T-helper 2 cell treated with Interferon-gamma antibody and Interleukin-4, amounts not matched to agents 100 ng/mL and 5 ng/mL, for 36 hours (primary cell): Measurements from ENCODE around the gene SLC25A48. TPM values are rescaled to one million over a fixed set of nuclear protein-coding genes. Genes with fewer than 3 reads are reported as not detected.

Experiments
- intact Hi-C: fragments of 100-400 bp; cut with micrococcal nuclease; formaldehyde crosslinking; loops from one replicate; pipeline ENCODE4 v1.15.1; 2023
- total RNA-seq: library from RNA; stranded (reverse); gene quantifications from 2 replicates; pipeline ENCODE4 v1.2.3, GENCODE V29; 2022

SLC25A48 gene
- total RNA-seq, 1 donor from 2014 or later, result not detected

DNA sequence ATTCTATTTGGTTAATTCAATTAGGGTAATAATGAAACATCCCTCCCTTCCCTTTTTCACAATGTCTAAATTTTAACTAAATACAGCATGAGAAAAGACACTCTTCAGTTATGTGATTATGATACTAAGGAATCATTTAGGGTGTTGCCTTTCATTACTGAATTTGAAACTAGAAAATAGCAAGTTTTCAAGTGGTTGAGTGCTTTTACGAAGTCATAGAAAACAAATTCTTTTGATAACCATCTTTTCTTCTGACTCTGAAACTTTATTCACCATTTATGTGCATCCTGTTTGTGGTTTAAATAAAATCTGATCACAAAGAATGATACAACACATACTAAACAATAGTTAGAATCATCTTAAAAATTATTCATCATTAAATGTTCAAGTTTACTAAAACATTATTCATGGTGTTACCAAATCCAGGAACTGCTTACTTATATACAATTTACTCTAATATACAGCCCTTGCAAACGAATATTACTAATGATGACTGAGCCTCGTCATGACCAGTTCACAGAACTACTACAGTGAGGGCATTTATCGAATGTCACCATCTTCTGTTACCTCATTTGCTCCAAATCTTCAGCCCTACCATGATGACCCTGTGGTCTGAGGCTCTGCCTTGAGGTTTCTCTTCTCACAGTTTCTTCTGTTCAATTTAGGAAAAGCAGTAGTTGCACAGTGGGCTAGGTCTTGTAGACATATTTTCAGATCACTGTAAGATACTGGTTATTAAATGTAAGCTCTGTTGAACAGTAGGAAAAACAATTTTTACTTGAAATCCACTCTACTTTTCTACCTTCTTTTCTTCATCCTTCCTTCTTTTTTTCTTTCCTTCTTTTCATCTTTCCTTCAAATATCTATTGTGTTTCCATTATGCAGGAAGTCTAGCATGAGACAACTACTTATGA, 79.5 kb downstream of the SLC25A48 start:
- intact Hi-C loops, result loop anchor here (1.0 kb wide), 1 partner anchor 23 kb away; no protein-coding TSS in a partner anchor

DNA sequence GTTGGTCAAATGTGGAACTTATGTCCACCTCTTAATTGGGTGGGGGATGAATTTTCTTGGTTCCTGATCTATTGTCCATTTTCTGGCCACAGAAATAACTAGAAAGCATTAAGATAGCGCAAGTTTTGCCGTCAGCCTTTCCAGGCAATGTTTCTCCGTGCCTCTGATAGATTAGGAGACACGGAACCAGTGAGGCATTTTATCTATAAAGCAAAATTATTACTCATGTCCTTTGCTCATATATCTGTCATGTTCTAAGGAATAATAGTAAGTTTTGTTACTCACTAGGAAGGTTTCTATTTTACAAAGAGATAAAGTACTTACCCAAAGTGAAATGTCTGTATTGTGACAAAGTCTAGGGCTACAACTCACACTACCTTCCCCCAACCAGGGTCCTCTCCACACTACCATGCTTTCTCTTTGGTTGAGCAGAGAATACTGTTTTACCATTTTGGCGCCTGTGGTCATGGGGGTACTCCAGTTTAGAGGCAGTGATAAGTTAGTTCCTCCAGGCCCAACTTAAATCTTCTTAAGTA, 81.1 kb downstream of the SLC25A48 start:
- intact Hi-C loops, result no loop called here

DNA sequence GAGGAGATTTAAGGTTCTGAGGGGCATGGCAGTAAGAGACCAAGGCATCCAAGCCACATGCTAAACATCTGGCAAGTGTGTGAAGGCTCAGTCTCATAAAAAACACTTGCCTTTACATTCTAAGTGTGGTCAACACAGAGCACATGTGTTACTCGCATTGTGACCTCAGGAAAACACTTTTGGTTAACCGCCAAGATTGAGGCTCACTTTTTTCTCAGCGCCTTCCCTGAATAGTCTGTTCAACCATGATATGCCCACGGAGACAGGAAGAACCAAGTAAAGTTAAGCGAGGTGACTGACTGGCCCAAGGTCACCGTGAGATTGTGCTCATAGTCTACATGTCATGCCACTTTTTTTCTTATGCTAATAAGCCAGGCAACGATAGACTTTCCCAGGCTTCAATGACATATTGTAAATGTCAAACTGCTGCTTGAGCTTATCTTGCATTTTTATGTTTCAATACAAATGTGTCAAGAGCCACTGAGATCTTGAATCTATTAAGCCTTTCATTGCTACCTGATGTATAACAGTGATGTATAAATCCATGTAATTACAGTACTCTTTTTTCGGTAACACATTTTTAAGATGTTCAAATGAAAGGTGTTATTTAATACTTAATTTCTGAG, 82.3 kb downstream of the SLC25A48 start:
- intact Hi-C loops, result no loop called here

DNA sequence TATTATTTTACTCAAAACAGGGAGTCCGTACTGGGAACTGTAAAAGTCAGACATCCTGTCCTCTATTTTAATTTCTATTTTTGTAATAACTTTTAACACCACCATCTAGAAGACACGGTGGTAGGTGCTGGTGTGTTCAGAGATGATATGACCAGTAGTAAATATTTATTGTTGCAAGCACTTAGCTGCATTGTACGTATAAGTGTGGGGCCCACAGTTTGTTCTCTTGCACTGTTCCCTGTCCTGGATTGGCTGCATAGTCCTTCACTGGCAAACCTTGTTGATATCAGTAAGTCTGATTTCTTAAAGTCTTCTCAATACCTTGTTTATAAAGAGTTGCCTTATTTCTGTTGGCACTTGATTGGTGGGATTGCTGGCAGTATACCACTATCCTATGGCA, 85.7 kb downstream of the SLC25A48 start:
- intact Hi-C loops, result no loop called here

DNA sequence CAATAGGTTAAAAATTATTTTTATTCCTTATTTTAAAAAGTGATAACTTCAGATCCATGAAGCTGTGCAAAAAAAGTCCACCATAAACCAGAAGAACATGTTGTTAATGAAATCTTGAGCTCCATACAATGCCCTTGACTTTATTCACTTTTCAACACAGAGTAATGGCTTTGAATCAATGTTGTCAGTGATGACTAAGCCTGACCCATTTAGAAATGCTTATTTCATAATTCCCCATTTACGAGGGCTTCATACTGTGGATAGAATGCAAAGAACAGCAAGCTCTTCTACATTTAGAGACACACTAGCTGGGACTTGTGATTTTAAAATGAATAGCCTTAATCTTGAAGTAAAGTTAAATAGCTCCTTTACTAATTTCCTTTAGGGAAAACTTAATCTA, 86.9 kb downstream of the SLC25A48 start:
- intact Hi-C loops, result no loop called here

DNA sequence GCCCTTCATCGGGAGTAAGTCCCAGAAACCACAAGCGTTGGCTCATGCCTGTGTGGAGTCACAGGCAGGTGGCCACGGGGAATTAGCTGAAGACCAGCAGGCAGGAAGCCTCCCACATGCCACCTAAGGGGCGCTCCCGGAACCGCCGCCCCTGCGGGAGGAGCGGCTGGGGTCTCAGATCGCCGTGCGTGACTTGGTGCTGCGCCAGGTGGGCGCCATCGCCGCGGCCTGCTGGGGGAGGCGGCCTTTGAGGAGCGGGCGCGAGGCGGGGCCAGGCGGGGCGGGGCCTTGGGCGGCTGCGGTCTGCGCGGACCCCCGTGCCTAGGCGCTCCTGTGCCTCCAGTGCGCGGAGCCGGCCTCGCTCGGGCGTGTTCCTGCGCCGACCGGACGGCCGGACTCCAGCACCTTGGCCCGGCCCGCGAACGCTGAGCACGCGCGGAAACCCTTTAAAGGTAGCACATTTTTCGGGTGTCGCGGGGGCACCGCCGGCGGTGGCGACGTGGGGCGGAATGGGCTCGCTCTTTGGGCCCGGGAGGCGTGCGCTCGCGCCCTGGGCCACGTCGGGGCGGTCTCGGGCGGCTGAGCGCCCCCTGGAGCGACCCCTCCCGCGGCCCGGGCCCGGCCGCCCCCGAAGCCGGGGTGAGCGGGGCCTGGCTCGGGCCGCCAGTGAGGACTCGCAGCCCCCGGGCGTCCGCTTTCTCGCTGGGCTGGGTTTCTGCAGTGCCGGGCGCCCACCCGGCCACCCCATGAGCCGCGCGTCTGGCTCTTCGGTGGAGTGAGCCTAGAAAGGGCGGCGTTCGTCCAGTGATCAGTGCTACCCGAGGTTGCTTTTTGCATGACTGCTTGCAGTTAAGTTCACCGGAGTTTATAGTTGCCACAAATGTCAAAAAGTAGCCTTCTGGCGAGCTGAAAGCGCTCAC, 95.8 kb downstream of the SLC25A48 start:
- intact Hi-C loops, result no loop called here

DNA sequence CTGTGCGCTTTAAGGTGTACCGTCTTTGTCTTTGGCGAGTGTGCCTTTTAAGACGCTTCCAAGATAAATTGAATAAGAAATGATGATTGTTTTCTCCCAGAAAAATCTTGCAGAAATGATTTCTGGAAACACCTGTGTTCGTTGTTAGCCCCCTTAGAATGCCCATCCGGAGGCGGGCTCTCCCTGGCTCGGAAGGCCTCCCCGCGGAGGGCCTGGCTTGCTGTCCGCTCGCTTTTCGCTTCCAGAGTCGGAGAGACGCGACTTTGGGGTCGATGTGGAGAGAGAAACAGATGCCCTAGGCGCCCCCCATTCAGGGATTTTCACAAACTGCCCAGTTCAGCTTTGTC, 96.5 kb downstream of the SLC25A48 start:
- intact Hi-C loops, result no loop called here

DNA sequence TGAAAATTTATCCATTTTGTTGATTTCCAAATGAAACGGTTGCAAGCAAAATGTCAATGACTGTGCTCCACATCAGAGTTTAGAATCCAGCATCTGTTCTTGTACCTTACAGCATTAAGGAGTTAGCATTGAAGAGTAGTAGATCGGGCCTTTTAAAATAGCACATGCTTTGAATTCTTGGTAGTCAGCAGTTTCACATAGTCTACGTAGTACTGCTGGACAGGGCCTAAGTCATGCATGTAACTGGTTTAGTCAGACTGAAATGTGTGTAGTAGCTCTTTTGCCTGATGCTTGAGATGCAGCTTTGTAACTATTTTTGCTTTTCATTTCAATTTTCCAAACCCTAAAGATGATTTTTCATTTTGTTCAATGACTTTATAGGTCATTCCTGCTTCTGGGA, 100.5 kb downstream of the SLC25A48 start:
- intact Hi-C loops, result no loop called here

DNA sequence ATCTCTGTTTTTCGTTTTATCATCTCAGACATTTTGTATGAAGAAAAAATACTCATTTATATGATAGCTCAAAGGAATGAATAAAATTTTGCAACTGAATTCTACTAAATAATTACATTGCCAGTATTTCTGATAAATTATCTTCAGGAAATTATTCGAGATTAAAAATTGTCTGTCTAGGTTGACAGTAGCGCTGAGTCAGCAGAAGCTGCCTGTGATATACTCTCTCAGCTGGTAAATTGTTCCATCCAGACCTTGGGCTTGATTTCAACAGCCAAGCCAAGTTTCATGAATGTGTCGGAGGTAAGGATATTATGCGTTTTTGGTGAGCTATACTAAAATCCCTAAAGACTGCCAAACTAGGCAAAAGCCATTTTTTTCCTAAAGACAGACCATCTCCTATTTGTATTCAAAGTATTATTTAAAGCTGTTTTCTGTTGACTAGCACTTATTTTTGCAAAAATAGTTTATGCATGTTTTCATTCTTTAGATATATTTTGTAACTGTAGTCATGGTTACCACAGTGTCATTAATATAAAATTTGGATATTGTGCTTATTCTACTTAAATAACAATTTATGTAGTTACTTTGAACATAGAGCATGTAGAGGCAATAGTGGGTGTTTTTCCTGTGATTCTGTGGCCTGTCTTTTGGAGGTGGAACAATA, 102.9 kb downstream of the SLC25A48 start:
- intact Hi-C loops, result no loop called here

Other genes starting within 250 kb of the SLC25A48 start
- gene IL9, start 61.2 kb downstream of the SLC25A48 start, total RNA-seq, result 0.59 TPM in 1 of 2 replicates, not detected in the other
- not detected in 2 replicates for gene LECT2, start 120.3 kb downstream of the SLC25A48 start, total RNA-seq
- 0.45 TPM in 1 of 2 replicates, not detected in the other for gene TGFBI, start 194.3 kb downstream of the SLC25A48 start, total RNA-seq